HepG2 (cell line): ENCODE measurements around the gene CXADR. TPM values are rescaled to one million over a fixed set of nuclear protein-coding genes. Genes with fewer than 3 reads are reported as not detected.

Source experiments
- EP300 ChIP-seq, 3 experiments: sonication (generic) in 1 of 3; formaldehyde crosslinking in 1 of 3; IDR thresholded peaks; 2 replicates each; pipeline versions ENCODE4 v1.5.1 to v1.6.1; 2011 to 2020; ENCODE audit warnings: low read depth in 2 of 3, low read length in 2 of 3, borderline replicate concordance in 1 of 3, improper control_type of control experiment in 1 of 3, mild to moderate bottlenecking in 1 of 3, missing genetic modification reagents in 1 of 3, moderate library complexity in 1 of 3
- GATAD2A ChIP-seq: IDR thresholded peaks from 2 replicates; pipeline ENCODE4 v1.6.1; 2016
- MYC ChIP-seq: sonication (generic); formaldehyde crosslinking; IDR thresholded peaks from 2 replicates; pipeline ENCODE4 v1.9.0; 2021; ENCODE audit warnings: missing genetic modification reagents, borderline replicate concordance
- RBM22 ChIP-seq: fragments of 200-400 bp; formaldehyde crosslinking; optimal IDR thresholded peaks from 2 replicates; pipeline ENCODE3; 2017; ENCODE audit warnings: mild to moderate bottlenecking, low read length, moderate library complexity
- REXO4 ChIP-seq: sonication (generic); formaldehyde crosslinking; IDR thresholded peaks from 2 replicates; pipeline ENCODE4 v1.8.0; 2022; ENCODE audit warnings: missing genetic modification reagents, mild to moderate bottlenecking, borderline replicate concordance
- UBTF ChIP-seq: sonication (generic); formaldehyde crosslinking; IDR thresholded peaks from 2 replicates; pipeline ENCODE4 v1.4.0; 2020; ENCODE audit warnings: mild to moderate bottlenecking, missing genetic modification reagents
- ZBTB39 ChIP-seq: sonication (generic); formaldehyde crosslinking; IDR thresholded peaks from 2 replicates; pipeline ENCODE4 v1.5.0; 2020; ENCODE audit warnings: missing genetic modification reagents
- ZNF460 ChIP-seq: sonication (generic); formaldehyde crosslinking; IDR thresholded peaks from 2 replicates; pipeline ENCODE4 v1.5.1; 2020; ENCODE audit warnings: missing genetic modification reagents, mild to moderate bottlenecking, borderline replicate concordance
- ZNF607 ChIP-seq: sonication (generic); formaldehyde crosslinking; IDR thresholded peaks from 2 replicates; pipeline ENCODE4 v1.5.1; 2020; ENCODE audit warnings: missing genetic modification reagents, mild to moderate bottlenecking, borderline replicate concordance
- ZNF766 ChIP-seq: sonication (generic); formaldehyde crosslinking; IDR thresholded peaks from 2 replicates; pipeline ENCODE4 v1.5.0; 2020; ENCODE audit warnings: missing genetic modification reagents, borderline replicate concordance
- ZNF773 ChIP-seq: sonication (generic); formaldehyde crosslinking; IDR thresholded peaks from 2 replicates; pipeline ENCODE4 v1.4.0; 2020; ENCODE audit warnings: missing genetic modification reagents, borderline replicate concordance
- polyA plus RNA-seq, 8 experiments: library from polyadenylated mRNA; depleted of rRNA in 3 of 8; stranded (reverse) in 7 of 8; unstranded in 1 of 8; fragments of >200 nt; fragmentation: Illumina TruSeq in 4 of 8; extraction: Trizol in 4 of 8; gene quantifications; 2 replicates each; pipeline versions ENCODE4 v1.2.1 to v1.2.3, GENCODE V29; 2011 to 2016; ENCODE audit warnings: low read depth in 4 of 8, missing spikeins in 1 of 8, mixed read lengths in 1 of 8; ENCODE audit not compliant: insufficient read depth in 1 of 8
- total RNA-seq, 5 experiments: library from RNA; depleted of rRNA; stranded (reverse); fragments of >200 nt; fragmentation: Illumina TruSeq; extraction: Trizol; gene quantifications; 2 replicates each; pipeline ENCODE4 v1.2.3, GENCODE V29; 2016; ENCODE audit warnings: low read depth in 1 of 5
- TF ChIP-seq, protein P1 (sequence below): sonication (generic); formaldehyde crosslinking; IDR thresholded peaks from 2 replicates; pipeline ENCODE4 v1.5.0; 2020; ENCODE audit warnings: mild to moderate bottlenecking, missing genetic modification reagents
- TF ChIP-seq, protein P2 (sequence below): sonication (generic); formaldehyde crosslinking; IDR thresholded peaks from 2 replicates; pipeline ENCODE4 v1.9.0; 2021; ENCODE audit warnings: missing genetic modification reagents, borderline replicate concordance
- TF ChIP-seq, protein P3 (sequence below): sonication (generic); formaldehyde crosslinking; IDR thresholded peaks from 2 replicates; pipeline ENCODE4 v1.5.0; 2020; ENCODE audit warnings: mild to moderate bottlenecking, missing genetic modification reagents, borderline replicate concordance
- TF ChIP-seq, protein P4 (sequence below): sonication (generic); formaldehyde crosslinking; IDR thresholded peaks from 2 replicates; pipeline ENCODE4 v1.5.1; 2020; ENCODE audit warnings: missing genetic modification reagents, mild to moderate bottlenecking, borderline replicate concordance

The CXADR gene
- total and polyA plus RNA-seq, 2 of the 13 experiments (the other 11 are each of a cell fraction or from before 2014, with no cell fraction given), result 86.8 to 110 TPM

DNA sequence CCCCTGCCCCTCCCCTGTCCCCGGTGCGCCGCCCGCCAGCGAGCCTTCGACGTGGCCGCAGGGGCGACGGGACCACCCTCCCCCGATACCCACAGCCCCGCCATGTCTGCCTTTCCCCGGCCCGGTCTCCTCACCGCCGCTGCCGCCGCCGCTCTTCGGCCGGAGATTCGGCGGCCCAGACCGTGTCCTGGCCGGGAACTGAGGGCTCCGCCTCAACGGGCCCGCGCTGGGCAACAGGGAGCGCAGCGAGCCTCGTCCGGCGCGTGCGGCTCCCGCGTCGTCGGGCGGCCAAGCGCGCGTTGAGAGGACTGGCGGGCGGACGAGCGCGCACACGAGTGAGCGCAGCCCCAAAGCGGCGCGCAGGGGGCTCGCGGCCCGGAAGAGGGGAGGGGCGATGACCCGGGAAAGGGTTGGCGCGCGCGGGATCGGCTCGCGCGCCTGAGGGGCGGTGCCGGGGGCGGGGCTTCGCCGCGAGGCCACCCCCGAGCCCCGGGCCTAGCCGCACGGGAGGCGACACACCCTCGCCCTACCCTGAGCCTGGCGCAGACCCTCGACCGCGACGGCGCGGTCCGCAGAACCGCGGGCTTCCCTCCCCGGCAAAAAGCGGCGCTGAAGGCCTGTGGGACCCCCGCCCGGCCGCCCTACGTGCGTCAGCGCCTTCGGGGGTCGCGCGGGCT lies 99.9 kb downstream of the CXADR start, which contains the start of gene BTG3 (continued):
- TF ChIP-seq, protein P1, sequence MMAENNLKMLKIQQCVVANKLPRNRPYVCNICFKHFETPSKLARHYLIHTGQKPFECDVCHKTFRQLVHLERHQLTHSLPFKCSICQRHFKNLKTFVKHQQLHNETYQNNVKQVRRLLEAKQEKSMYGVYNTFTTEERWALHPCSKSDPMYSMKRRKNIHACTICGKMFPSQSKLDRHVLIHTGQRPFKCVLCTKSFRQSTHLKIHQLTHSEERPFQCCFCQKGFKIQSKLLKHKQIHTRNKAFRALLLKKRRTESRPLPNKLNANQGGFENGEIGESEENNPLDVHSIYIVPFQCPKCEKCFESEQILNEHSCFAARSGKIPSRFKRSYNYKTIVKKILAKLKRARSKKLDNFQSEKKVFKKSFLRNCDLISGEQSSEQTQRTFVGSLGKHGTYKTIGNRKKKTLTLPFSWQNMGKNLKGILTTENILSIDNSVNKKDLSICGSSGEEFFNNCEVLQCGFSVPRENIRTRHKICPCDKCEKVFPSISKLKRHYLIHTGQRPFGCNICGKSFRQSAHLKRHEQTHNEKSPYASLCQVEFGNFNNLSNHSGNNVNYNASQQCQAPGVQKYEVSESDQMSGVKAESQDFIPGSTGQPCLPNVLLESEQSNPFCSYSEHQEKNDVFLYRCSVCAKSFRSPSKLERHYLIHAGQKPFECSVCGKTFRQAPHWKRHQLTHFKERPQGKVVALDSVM, result no peak
- TF ChIP-seq, protein P2, sequence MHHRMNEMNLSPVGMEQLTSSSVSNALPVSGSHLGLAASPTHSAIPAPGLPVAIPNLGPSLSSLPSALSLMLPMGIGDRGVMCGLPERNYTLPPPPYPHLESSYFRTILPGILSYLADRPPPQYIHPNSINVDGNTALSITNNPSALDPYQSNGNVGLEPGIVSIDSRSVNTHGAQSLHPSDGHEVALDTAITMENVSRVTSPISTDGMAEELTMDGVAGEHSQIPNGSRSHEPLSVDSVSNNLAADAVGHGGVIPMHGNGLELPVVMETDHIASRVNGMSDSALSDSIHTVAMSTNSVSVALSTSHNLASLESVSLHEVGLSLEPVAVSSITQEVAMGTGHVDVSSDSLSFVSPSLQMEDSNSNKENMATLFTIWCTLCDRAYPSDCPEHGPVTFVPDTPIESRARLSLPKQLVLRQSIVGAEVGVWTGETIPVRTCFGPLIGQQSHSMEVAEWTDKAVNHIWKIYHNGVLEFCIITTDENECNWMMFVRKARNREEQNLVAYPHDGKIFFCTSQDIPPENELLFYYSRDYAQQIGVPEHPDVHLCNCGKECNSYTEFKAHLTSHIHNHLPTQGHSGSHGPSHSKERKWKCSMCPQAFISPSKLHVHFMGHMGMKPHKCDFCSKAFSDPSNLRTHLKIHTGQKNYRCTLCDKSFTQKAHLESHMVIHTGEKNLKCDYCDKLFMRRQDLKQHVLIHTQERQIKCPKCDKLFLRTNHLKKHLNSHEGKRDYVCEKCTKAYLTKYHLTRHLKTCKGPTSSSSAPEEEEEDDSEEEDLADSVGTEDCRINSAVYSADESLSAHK (CRISPR knock-in tag), result no peak
- TF ChIP-seq ZNF460 (CRISPR knock-in tag) (no peak), EP300 (IDR thresholded peaks at IDR 0.05; ENCODE audit: low read depth in 2 of 2, low read length in 2 of 2) (no peak), EP300 (CRISPR knock-in tag; IDR thresholded peaks at IDR 0.05; ENCODE audit: borderline replicate concordance) (no peak; the same call in 1 of the 2 replicates), ZNF773 (CRISPR knock-in tag) (peak; percentile 95; the same call in 1 of the 2 replicates), ZNF607 (CRISPR knock-in tag) (peak; percentile 76; the same call in 1 of the 2 replicates), MYC (CRISPR knock-in tag) (no peak), ZBTB39 (no peak), GATAD2A (no peak), ZNF766 (CRISPR knock-in tag) (peak; percentile 54; the same call in 1 of the 2 replicates), UBTF (CRISPR knock-in tag) (peak; percentile 62; the same call in 1 of the 2 replicates), RBM22 (no peak), REXO4 (CRISPR knock-in tag) (no peak)
- TF ChIP-seq, protein P3, sequence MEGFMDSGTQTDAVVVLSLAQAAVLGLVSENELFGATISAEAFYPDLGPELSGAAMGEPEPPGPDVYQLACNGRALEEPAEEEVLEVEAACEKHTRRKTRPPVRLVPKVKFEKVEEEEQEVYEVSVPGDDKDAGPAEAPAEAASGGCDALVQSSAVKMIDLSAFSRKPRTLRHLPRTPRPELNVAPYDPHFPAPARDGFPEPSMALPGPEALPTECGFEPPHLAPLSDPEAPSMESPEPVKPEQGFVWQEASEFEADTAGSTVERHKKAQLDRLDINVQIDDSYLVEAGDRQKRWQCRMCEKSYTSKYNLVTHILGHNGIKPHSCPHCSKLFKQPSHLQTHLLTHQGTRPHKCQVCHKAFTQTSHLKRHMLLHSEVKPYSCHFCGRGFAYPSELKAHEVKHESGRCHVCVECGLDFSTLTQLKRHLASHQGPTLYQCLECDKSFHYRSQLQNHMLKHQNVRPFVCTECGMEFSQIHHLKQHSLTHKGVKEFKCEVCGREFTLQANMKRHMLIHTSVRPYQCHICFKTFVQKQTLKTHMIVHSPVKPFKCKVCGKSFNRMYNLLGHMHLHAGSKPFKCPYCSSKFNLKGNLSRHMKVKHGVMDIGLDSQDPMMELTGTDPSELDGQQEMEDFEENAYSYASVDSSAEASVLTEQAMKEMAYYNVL, result no peak
- TF ChIP-seq, protein P4, sequence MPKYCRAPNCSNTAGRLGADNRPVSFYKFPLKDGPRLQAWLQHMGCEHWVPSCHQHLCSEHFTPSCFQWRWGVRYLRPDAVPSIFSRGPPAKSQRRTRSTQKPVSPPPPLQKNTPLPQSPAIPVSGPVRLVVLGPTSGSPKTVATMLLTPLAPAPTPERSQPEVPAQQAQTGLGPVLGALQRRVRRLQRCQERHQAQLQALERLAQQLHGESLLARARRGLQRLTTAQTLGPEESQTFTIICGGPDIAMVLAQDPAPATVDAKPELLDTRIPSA, result no peak
